Vagina (tissue), 2 donors: ENCODE results near the gene HOXA7. TPM values are rescaled to one million over a fixed set of nuclear protein-coding genes. Genes with fewer than 3 reads are reported as not detected.

Experiments
- DNase-seq, 2 donors: peaks; one replicate each; pipeline ENCODE4 v3.0.0-alpha.2; 2017; ENCODE audit errors: extremely low spot score in 2 of 2
- H3K27ac ChIP-seq: fragments of 200-600 bp; sonication (generic); one replicate; pipeline ENCODE4 v1.5.1; 2019
- H3K27me3 ChIP-seq: fragments of 200-600 bp; sonication (generic); one replicate; pipeline ENCODE4 v1.5.1; 2019
- H3K36me3 ChIP-seq, 2 donors: fragments of 200-600 bp; sonication (generic); one replicate each; pipeline ENCODE4 v1.5.1; 2017 to 2019
- H3K4me1 ChIP-seq: fragments of 200-600 bp; sonication (generic); one replicate; pipeline ENCODE4 v1.5.1; 2019
- H3K4me3 ChIP-seq, 2 donors: fragments of 200-600 bp; sonication (generic); 1 replicate in 1 of 2; 2 replicates in 1 of 2; pipeline ENCODE4 v1.5.1; 2016 to 2019
- H3K9me3 ChIP-seq: fragments of 200-600 bp; sonication (generic); one replicate; pipeline ENCODE4 v1.5.1; 2019
- POLR2A ChIP-seq, 2 donors: fragments of 450-650 bp; IDR thresholded peaks; one replicate each; pipeline ENCODE4 v1.6.1; 2017; ENCODE audit warnings: antibody characterized with exemption in 2 of 2, mild to moderate bottlenecking in 2 of 2, moderate library complexity in 2 of 2
- POLR2AphosphoS5 ChIP-seq, 2 donors: sonication (generic); formaldehyde crosslinking; IDR thresholded peaks; one replicate each; pipeline ENCODE4 v1.9.0; 2017; ENCODE audit warnings: antibody characterized with exemption in 2 of 2, mild to moderate bottlenecking in 2 of 2, low read depth in 1 of 2; ENCODE audit not compliant: insufficient read depth in 1 of 2
- intact Hi-C: fragments of 100-400 bp; cut with DNase I; formaldehyde crosslinking; loops from one replicate; pipeline ENCODE4 v1.15.1; 2023
- total RNA-seq: library from RNA; depleted of rRNA; stranded (reverse); fragments of >200 nt; gene quantifications from one replicate; pipeline ENCODE4 v1.2.3, GENCODE V29; 2016
- TF ChIP-seq, protein P1 (sequence below), 3 experiments: fragments of 450-650 bp in 2 of 3; fragments of 200-600 bp in 1 of 3; sonication (generic) in 1 of 3; IDR thresholded peaks; one replicate each; pipeline ENCODE4 v1.5.1; 2017 to 2019; ENCODE audit warnings: antibody characterized with exemption in 3 of 3, mild to moderate bottlenecking in 2 of 3, moderate library complexity in 2 of 3

Gene HOXA7
- total RNA-seq, 1 donor from 2014 or later = 23.8 TPM

DNA sequence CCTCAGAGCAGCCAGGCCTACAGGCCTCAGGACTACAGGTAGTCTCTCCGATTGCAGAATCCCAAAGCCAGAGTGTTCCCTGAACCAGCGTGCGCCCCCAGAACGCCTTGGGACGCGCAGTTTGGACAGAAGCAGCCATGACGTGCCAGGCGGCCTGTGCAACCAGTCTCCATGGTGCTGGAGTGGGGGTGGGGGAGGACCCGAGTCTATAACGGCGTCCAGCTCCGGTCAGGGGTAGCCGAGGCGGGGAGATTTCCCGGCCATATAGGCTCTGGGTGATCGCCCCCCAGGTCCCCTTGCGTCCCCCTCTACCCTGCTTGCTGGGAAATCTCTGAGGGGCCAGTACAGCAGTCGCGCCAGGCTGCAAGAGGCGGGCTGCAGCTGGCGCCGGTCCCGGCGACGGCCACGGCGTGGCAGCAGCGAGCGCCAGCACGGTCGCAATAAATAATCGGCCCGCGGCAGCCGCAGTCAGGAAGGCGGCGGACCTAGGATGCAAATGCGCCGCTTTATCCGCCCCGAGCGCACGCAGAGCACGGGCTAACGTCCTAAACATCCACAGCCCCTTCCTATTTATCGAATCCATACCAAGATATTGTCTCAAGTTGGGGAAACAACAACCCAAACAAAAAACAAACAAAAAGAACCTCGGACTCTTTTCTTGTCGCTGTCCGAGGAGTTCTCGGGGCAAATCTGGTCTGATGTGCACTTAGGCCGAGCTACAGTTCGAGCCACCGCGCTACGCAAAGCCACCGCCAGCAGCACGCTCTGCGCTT, 5.7 kb downstream of the HOXA7 start:
- Histone ChIP-seq H3K27me3 (no peaks in the 10 kb centered on the region), H3K4me1 (peaks cover 63% of the 10 kb centered on the region), H3K36me3 (no peaks in the 10 kb centered on the region), H3K27ac (peak overlapping the region; percentile 84), H3K4me3 (peak overlapping the region; percentile 49 to 57), H3K9me3 (no peaks in the 10 kb centered on the region)
- peak in 1 of 2 donors; percentile 86 for DNase-seq
- intact Hi-C loops = loop anchor here (10.0 kb wide), 1 partner anchor 946 kb away; the partner anchor contains the start of genes CBX3 and HNRNPA2B1
- TF ChIP-seq POLR2AphosphoS5 (IDR thresholded peaks at IDR 0.05; ENCODE audit: insufficient read depth in 1 of 2, low read depth in 1 of 2) = peak; percentile 61 to 87
- peak in 1 of 2 donors; percentile 37 for TF ChIP-seq POLR2A (IDR thresholded peaks at IDR 0.05)
- TF ChIP-seq, protein P1, sequence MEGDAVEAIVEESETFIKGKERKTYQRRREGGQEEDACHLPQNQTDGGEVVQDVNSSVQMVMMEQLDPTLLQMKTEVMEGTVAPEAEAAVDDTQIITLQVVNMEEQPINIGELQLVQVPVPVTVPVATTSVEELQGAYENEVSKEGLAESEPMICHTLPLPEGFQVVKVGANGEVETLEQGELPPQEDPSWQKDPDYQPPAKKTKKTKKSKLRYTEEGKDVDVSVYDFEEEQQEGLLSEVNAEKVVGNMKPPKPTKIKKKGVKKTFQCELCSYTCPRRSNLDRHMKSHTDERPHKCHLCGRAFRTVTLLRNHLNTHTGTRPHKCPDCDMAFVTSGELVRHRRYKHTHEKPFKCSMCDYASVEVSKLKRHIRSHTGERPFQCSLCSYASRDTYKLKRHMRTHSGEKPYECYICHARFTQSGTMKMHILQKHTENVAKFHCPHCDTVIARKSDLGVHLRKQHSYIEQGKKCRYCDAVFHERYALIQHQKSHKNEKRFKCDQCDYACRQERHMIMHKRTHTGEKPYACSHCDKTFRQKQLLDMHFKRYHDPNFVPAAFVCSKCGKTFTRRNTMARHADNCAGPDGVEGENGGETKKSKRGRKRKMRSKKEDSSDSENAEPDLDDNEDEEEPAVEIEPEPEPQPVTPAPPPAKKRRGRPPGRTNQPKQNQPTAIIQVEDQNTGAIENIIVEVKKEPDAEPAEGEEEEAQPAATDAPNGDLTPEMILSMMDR (IDR thresholded peaks at IDR 0.05) = peak in 2 of 3 experiments; percentile 12 to 81

DNA sequence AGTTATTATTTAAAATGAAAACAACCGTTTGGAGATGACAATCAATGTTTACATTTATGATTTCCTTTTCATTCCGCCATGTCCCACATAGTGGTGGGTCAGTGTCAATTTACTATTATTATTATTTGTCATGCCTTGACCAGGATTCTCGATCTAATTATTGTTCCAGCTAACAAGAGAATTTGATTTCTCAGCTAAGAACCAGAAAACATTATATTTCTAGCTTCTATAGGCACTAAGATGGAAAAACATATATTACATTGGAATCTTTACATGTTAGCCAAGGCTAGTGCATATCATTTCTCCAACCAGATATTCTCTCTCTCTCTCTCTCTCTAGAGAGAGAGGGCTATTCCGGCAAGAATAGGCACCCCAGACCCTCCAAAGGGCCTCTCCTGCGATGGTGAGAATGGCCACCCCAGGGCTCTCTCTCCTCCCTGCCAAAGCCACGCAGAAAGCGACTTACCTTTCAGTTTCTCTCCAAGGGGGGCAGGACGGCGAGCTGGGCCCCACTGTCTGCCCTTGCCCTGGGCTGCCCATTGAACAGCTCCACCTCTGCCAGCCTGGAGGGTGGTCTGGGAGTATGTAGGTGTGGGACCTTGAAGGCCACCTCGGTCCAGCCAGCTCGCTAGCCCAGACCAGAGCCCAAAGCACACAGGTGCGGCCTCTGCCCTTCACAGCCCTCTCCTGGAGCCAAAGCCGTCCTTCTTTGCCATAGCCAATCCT, 6.5 kb downstream of the HOXA7 start:
- no peaks in the 10 kb centered on the region for H3K27me3 ChIP-seq
- intact Hi-C loops = loop anchor here (10.0 kb wide), 1 partner anchor 945 kb away; the partner anchor contains the start of genes CBX3 and HNRNPA2B1
- peak overlapping the region; percentile 84 for H3K27ac ChIP-seq
- peak overlapping the region; percentile 49 to 57 for H3K4me3 ChIP-seq
- H3K4me1 ChIP-seq = peaks cover 55% of the 10 kb centered on the region
- H3K9me3 ChIP-seq = no peaks in the 10 kb centered on the region
- peak in 1 of 2 donors; percentile 88 for DNase-seq
- no peaks in the 10 kb centered on the region for H3K36me3 ChIP-seq
- TF ChIP-seq, protein P1 (IDR thresholded peaks at IDR 0.05) = no peak
- no peak for TF ChIP-seq POLR2A (IDR thresholded peaks at IDR 0.05)
- no peak for TF ChIP-seq POLR2AphosphoS5 (IDR thresholded peaks at IDR 0.05; ENCODE audit: insufficient read depth in 1 of 2, low read depth in 1 of 2)

DNA sequence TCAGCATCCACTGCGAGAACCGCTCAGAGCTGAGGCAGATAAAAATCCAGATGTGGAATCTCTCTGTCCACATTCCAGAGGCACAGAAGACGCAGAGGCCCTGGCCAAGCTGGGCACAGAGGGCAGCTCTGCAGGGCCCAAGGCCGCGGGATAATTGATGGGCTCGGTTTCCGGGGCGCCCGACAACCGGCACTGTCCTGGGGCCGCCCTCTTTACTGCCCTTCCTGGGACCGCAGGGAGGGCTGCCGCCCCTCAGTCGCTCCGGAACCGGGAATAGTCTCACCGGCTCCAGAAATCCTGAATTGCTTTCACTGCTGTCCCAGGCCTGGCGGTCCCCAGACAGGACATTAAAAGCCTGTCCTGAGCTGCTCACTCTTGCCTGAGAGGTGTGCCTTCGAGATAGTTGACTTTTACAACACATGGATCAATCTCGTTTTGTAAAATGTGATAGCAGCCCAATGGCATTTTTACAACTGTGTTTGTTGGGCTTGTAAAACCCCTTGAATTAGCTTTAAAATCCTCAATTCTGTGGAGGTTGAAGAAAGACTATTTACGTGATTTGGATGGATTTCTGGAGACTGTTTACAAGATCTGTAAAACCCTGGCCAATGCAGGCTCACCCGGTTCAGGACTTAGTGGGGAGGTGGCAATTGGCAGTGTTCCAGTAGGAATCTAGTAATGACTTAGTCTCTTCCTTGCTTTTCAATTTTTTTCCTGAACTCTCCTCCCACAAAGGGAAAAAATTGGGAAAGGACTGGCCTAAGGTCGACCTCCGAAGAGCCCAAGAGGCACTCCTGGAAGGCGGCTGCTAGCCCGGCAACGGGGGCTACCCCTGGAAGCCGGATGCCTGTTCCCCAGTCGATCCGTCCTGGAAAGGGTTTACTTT, 7.5 kb downstream of the HOXA7 start:
- peak in 1 of 2 donors; percentile 84 for DNase-seq
- TF ChIP-seq POLR2AphosphoS5 (IDR thresholded peaks at IDR 0.05; ENCODE audit: insufficient read depth in 1 of 2, low read depth in 1 of 2) = no peak
- TF ChIP-seq, protein P1 (IDR thresholded peaks at IDR 0.05) = no peak
- TF ChIP-seq POLR2A (IDR thresholded peaks at IDR 0.05) = no peak
- no peaks in the 10 kb centered on the region for H3K9me3 ChIP-seq
- intact Hi-C loops = no loop called here
- H3K4me3 ChIP-seq = peak overlapping the region; percentile 49 to 57
- H3K27me3 ChIP-seq = no peaks in the 10 kb centered on the region
- H3K36me3 ChIP-seq = peaks cover 0 to 7% of the 10 kb centered on the region in 2 donors
- H3K4me1 ChIP-seq = peaks cover 48% of the 10 kb centered on the region
- H3K27ac ChIP-seq = peak overlapping the region; percentile 84

DNA sequence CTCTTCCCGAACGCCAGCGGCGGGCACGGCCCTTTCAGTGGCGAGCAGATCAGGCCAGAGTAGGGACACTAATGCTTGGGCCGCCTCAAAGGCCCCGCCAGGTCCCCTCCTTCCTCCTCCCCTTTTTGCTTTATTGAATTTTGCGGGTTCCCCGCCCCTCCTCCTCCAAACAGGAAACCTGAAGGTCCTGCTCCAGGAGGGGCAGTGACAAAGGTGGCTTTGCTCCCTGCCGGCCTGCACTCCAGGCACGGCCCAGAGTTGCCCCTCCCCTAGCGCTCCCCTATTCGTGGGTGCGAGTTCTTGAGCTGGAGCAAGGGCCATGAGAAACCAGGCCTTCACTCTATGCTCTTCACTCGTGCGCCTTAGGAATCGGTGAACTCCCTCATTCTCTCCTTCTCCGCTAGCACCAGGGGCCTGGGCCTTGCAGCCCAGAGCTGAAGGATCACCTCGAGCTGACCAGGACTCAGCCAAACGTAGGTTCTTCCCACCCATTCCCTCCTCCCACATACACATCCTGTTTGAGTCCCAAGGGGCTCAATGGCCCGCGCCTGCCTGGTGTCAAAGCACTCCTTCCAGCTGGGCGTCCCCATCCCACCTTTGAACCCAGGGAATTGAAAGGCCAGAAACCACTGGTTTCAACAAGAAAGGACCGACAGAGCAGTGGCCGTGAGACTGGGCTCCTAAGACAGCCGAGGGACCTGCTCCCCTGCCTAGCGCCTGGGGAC, 8.3 kb downstream of the HOXA7 start:
- no peaks in the 10 kb centered on the region for H3K9me3 ChIP-seq
- TF ChIP-seq POLR2AphosphoS5 (IDR thresholded peaks at IDR 0.05; ENCODE audit: insufficient read depth in 1 of 2, low read depth in 1 of 2) = no peak
- TF ChIP-seq POLR2A (IDR thresholded peaks at IDR 0.05) = no peak
- TF ChIP-seq, protein P1 (IDR thresholded peaks at IDR 0.05) = no peak
- peak overlapping the region; percentile 39 to 49 for H3K4me3 ChIP-seq
- intact Hi-C loops = no loop called here
- H3K27me3 ChIP-seq = no peaks in the 10 kb centered on the region
- peak overlapping the region; percentile 84 for H3K27ac ChIP-seq
- peaks cover 0 to 7% of the 10 kb centered on the region in 2 donors for H3K36me3 ChIP-seq
- peak in 1 of 2 donors; percentile 69 for DNase-seq
- peaks cover 46% of the 10 kb centered on the region for H3K4me1 ChIP-seq
